Activated gamma-delta T cell treated with Interleukin-2 at 50 U/mL for 16 hours (primary cell): Measurements from ENCODE around the gene GALNT8.

Experiments
- DNase-seq: peaks from one replicate; pipeline ENCODE4 v3.0.0-alpha.2; 2020

The GALNT8 gene

GRCh38 chr12:4800555-4800954, 80.4 kb downstream of the GALNT8 start:
- no peak for DNase-seq

DNA sequence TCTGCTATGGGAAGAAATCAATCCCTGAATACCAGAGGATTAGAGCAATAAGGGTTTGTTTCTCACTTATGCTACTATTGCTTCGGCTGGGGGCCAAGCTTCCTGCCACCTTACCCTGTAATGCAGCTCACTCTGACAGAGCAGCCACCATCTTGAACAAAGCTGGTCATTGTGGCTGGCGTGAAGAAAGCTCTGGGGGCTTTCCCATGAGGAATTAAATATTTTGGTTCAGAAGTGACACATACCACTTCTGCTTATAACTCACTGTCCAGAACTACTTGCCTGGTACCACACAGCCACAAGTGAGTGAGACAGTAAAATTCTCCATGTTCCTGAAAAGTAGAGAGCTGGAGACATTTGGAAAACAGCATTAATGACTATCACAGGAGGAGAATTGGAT, 82.6 kb downstream of the GALNT8 start:
- no peak for DNase-seq

DNA sequence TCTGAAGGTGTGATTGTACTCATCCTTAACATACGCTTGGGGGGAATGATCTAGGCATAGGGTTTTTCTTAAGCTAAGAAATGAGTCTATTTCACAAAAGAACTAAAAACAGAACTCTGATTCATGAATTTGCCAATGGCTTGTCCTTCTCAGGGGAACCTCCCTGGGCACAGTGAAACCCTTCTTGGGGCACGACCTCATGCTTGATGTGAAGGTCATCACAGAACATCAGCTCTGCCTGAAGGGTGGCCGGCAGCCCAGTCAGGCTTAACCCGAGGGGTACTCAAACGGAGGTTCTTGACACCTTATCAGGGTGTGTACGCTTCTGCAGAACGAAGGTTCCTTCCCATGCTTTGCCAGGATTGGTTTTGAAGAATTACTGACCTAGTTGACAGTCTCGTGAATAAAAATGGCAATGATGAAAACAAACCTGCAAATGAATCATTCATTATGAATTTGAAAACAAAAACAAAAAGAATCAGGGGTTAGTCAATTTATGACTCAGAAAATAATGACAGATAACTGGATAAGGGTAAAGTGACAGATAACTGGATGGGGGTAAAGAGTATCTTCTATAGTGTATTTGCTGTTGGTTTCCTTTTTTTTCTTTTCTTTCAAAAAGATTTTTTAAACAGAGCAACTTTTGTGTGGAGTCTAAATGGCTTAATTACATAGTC, 86.4 kb downstream of the GALNT8 start:
- DNase-seq = no peak

DNA sequence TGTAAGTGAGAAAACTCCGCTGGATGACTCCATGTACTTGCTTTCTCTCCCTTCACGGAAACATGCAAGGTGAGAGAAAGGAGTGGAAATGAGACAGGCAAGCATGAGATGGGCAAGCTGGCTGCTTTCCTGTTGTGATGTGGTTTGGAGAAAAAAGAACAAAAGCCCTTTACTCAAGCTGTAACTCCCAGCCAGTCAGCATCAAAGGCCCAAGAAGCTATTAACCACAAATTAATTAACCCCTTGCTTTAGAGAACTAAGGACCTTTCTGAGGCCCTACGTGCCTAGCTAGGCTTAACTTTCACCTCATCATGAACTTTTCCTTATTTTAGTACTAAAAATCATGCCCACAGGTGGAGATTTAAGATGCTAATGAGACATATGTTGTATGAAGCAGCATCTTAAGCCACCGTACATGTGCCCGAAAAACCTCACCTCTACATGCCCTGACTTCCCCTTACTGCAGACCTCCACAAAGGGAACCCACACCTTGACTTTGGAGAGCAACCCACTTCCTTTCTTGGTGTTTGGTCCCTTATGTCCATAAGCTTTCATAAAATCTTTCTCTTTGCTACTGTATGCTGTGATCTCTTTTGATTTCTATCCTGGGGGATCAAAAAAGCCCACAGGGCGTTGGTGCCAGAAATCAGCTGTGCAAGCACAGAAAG, 87.0 kb downstream of the GALNT8 start:
- no peak for DNase-seq

GRCh38 chr12:4807813-4808212, 87.6 kb downstream of the GALNT8 start:
- DNase-seq = no peak

DNA sequence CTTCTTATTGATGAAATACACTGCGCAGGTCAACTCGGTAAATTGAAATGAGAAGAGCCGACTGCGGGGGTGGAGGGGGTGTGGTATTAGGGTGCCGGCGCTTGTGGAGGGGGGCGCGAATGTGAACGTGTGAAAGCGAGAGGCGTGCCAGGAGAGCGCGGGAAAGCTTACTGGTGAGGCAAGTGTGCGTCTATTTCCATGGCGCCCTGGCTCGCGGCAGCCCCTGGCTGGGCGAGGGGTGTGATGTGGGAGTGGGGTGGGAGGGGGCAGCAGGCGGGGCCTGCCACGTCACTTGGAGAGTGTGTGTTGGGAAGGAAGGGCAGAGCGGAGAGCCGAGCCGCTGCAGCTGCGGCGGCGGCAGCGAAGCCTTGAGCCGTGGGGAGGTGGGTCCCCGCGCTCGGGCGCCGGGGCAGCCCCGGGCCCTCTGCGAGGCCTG, 88.8 kb downstream of the GALNT8 start:
- no peak for DNase-seq

- no peak for DNase-seq
These were observed 89.4 kb downstream of the GALNT8 start for GRCh38 chr12:4809449-4810218.

- DNase-seq = no peak
These were observed 90.0 kb downstream of the GALNT8 start for GRCh38 chr12:4810219-4810671.

GRCh38 chr12:4812624-4813327, 92.6 kb downstream of the GALNT8 start:
- DNase-seq = no peak

- no peak for DNase-seq
These were observed 93.5 kb downstream of the GALNT8 start for GRCh38 chr12:4813741-4814140.

GRCh38 chr12:4814485-4814884, 94.3 kb downstream of the GALNT8 start:
- DNase-seq = no peak

GRCh38 chr12:4816744-4817525, 96.7 kb downstream of the GALNT8 start:
- DNase-seq = no peak

- DNase-seq = no peak
These were observed 97.7 kb downstream of the GALNT8 start for GRCh38 chr12:4817880-4818279.

DNA sequence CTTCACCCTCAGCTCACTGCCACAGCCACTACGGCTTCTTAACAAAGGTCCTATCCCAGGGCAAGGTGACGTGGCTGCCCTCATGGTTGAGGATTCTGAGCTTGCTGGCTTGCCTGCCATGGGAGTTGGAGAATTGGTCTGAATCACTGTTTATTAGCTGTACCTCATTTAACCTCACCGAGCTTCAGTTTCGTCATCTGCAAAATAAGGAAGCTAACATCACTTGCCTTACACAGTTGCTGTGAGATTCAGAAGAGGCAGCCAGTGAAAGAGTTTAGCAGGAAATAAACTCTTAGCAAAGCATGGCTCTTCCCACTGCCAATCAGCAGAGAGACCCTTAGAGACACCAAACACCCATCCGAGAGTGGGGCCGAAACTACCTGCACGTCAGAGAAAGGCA, 99.5 kb downstream of the GALNT8 start:
- no peak for DNase-seq

DNA sequence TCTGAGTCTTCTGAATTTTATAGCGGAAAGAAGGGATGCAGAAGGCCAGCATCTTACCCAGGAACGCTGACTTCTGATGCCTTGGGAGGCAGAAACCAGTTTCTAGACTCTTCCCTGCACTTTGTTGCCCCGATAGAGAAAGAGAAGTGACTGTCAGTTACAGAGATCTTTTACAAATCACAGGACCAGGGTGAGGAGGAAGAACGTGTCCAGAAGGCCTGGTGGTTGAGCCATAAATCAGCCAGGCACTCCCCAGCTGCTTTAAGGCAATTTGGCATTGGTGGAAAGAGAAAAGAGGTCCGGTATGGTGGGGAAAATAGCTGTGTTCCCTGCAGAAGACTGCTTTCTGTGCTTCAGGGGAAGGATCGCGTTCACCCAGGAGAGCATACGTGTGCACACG, 100.8 kb downstream of the GALNT8 start:
- no peak for DNase-seq
